GM12878 (cell line): ENCODE measurements around the gene SSR2. TPM values are rescaled to one million over a fixed set of nuclear protein-coding genes. Genes with fewer than 3 reads are reported as not detected.

Experiments used
- ASH2L ChIP-seq: fragments of 300-600, 200-600 bp; sonication (generic); IDR thresholded peaks from 2 replicates; pipeline ENCODE4 v1.6.1; 2017; ENCODE audit warnings: low read depth, mild to moderate bottlenecking, borderline replicate concordance
- CBFB ChIP-seq: IDR thresholded peaks from 2 replicates; pipeline ENCODE4 v1.6.1; 2016; ENCODE audit warnings: antibody characterized with exemption, low read depth
- CBX5 ChIP-seq: sonication (generic); IDR thresholded peaks from 2 replicates; pipeline ENCODE4 v1.6.1; 2016; ENCODE audit warnings: low read depth, moderate library complexity, mild to moderate bottlenecking, inconsistent platforms
- CEBPB ChIP-seq, 2 experiments: fragments of 150-350 bp in 1 of 2; IDR thresholded peaks; 2 replicates each; pipeline ENCODE4 v1.6.1; 2012 to 2014; ENCODE audit warnings: low read depth in 2 of 2, low read length in 2 of 2, borderline replicate concordance in 1 of 2, inconsistent platforms in 1 of 2
- CHD4 ChIP-seq: fragments of 200-600 bp; sonication (generic); IDR thresholded peaks from 2 replicates; pipeline ENCODE4 v1.6.1; 2016; ENCODE audit warnings: mild to moderate bottlenecking
- CREM ChIP-seq: IDR thresholded peaks from 2 replicates; pipeline ENCODE4 v1.6.1; 2014; ENCODE audit warnings: antibody characterized with exemption, low read depth
- FOXK2 ChIP-seq: fragments of 450-650 bp; IDR thresholded peaks from 2 replicates; pipeline ENCODE4 v1.6.1; 2017; ENCODE audit warnings: mild to moderate bottlenecking, moderate library complexity
- GABPA ChIP-seq: IDR thresholded peaks from 2 replicates; pipeline ENCODE4 v1.6.1; 2014; ENCODE audit warnings: antibody characterized with exemption, low read depth, mild to moderate bottlenecking, inconsistent platforms
- HCFC1 ChIP-seq: fragments of 150-350 bp; IDR thresholded peaks from 2 replicates; pipeline ENCODE4 v1.6.1; 2014; ENCODE audit warnings: low read length
- IKZF1 ChIP-seq: fragments of 450-650 bp; conservative IDR thresholded peaks from 2 replicates; pipeline ENCODE4 v1.6.1; 2017; ENCODE audit warnings: antibody characterized with exemption, mild to moderate bottlenecking
- MEF2B ChIP-seq: fragments of 450-650 bp; IDR thresholded peaks from 2 replicates; pipeline ENCODE4 v1.6.1; 2018; ENCODE audit warnings: mild to moderate bottlenecking, moderate library complexity; ENCODE audit not compliant: partially characterized antibody, poor library complexity, severe bottlenecking
- MTA2 ChIP-seq: fragments of 450-650 bp; IDR thresholded peaks from 2 replicates; pipeline ENCODE4 v1.6.1; 2016; ENCODE audit warnings: low read depth, mild to moderate bottlenecking, moderate library complexity
- MTA3 ChIP-seq: IDR thresholded peaks from 2 replicates; pipeline ENCODE4 v1.6.1; 2012; ENCODE audit warnings: low read length, inconsistent platforms, borderline replicate concordance
- NBN ChIP-seq: fragments of 450-650 bp; IDR thresholded peaks from 2 replicates; pipeline ENCODE4 v1.6.1; 2016
- NFIC ChIP-seq: IDR thresholded peaks from 2 replicates; pipeline ENCODE4 v1.6.1; 2012; ENCODE audit warnings: low read depth, mild to moderate bottlenecking, inconsistent platforms, low read length, moderate library complexity
- NFYB ChIP-seq: IDR thresholded peaks from 2 replicates; pipeline ENCODE4 v1.6.1; 2011; ENCODE audit warnings: low read depth, mild to moderate bottlenecking, low read length, improper control_type of control experiment, moderate library complexity; ENCODE audit not compliant: insufficient read depth
- PAX8 ChIP-seq: fragments of 450-650 bp; IDR thresholded peaks from 2 replicates; pipeline ENCODE4 v1.6.1; 2017; ENCODE audit warnings: mild to moderate bottlenecking, moderate library complexity
- PML ChIP-seq: IDR thresholded peaks from 2 replicates; pipeline ENCODE4 v1.6.1; 2012; ENCODE audit warnings: low read length, inconsistent platforms
- POLR2AphosphoS2 ChIP-seq: IDR thresholded peaks from 2 replicates; pipeline ENCODE4 v1.6.1; 2011; ENCODE audit warnings: low read depth, mild to moderate bottlenecking, low read length, improper control_type of control experiment, moderate library complexity
- SMAD5 ChIP-seq: IDR thresholded peaks from 2 replicates; pipeline ENCODE4 v1.6.1; 2016; ENCODE audit warnings: antibody characterized with exemption, low read depth
- TAF1 ChIP-seq: IDR thresholded peaks from 2 replicates; pipeline ENCODE4 v1.6.1; 2011; ENCODE audit warnings: mild to moderate bottlenecking, low read depth, low read length, borderline replicate concordance
- TCF7 ChIP-seq: IDR thresholded peaks from 2 replicates; pipeline ENCODE4 v1.6.1; 2014; ENCODE audit warnings: antibody characterized with exemption, borderline replicate concordance
- YBX1 ChIP-seq: fragments of 450-650 bp; IDR thresholded peaks from 2 replicates; pipeline ENCODE4 v1.6.1; 2016; ENCODE audit warnings: antibody characterized with exemption
- ZBED1 ChIP-seq: IDR thresholded peaks from 2 replicates; pipeline ENCODE4 v1.6.1; 2016; ENCODE audit warnings: borderline replicate concordance
- polyA plus RNA-seq, 11 experiments: library from polyadenylated mRNA; depleted of rRNA in 4 of 11; unstranded in 6 of 11; stranded (reverse) in 5 of 11; fragments of >200 nt; fragmentation: Nextera tagmentation in 4 of 11; fragmentation: Illumina TruSeq in 1 of 11; extraction: Ambion mirVana in 4 of 11; extraction: Trizol in 1 of 11; gene quantifications; 1 replicate in 1 of 11; 2 replicates in 10 of 11; pipeline versions ENCODE4 v1.2.1 to v1.2.3, GENCODE V29; 2011 to 2016; ENCODE audit warnings: inconsistent platforms in 2 of 11, missing spikeins in 2 of 11, low read depth in 1 of 11
- total RNA-seq, 4 experiments: library from RNA; depleted of rRNA in 3 of 4; stranded (reverse); fragments of >200 nt in 3 of 4; fragmentation: Illumina TruSeq in 1 of 4; extraction: Trizol in 1 of 4; gene quantifications; 2 replicates each; pipeline versions ENCODE4 v1.2.1 to v1.2.3, GENCODE V29; 2013 to 2021
- TF ChIP-seq, protein P1 (sequence below): IDR thresholded peaks from 2 replicates; pipeline ENCODE4 v1.6.1; 2012; ENCODE audit warnings: low read length, inconsistent platforms
- TF ChIP-seq, protein P2 (sequence below): IDR thresholded peaks from 2 replicates; pipeline ENCODE4 v1.6.1; 2011; ENCODE audit warnings: mild to moderate bottlenecking, low read depth, low read length, moderate library complexity; ENCODE audit not compliant: insufficient replicate concordance
- TF ChIP-seq, protein P3 (sequence below): fragments of 450-650 bp; IDR thresholded peaks from 2 replicates; pipeline ENCODE4 v1.6.1; 2017; ENCODE audit warnings: mild to moderate bottlenecking, moderate library complexity

Gene SSR2
- total and polyA plus RNA-seq, 10 of the 15 experiments (the other 5 are each of a cell fraction or from before 2014, with no cell fraction given): 207 to 553 (median 315) TPM

DNA sequence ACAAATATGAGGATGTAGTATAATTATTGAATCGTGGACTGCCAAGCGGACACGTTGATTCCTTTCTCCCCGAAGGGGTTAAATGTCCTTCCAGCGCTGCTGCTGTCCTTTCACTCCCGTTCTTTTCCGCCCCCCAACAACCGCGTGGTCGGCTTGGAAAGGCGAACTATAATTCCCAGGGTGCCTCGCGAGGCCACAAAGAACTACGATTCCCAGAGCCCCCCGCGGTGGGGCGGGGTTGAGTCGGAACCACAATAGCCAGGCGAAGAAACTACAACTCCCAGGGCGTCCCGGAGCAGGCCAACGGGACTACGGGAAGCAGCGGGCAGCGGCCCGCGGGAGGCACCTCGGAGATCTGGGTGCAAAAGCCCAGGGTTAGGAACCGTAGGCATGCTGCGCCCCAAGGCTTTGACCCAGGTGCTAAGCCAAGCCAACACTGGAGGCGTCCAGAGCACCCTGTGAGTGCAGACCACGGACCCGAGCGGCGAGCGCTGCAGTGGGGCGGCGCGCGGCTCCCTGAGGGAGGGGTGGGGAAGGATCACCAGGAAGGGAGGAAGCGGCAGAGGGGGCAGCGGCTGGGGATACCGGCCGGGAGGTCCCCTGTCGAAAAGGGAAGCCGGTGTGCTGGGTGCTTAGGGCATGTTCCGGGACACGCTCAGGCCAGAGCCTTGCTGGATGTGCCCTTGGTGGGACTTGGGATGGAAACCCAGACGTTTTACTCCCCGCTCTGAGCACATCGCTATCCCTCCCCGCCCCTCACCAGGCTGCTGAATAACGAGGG is 33.9 kb upstream of the SSR2 start, which contains the start of gene LAMTOR2 (continued):
- peak; percentile 18; the same call in 1 of the 2 replicates for TF ChIP-seq MTA2
- TF ChIP-seq CBFB: peak; percentile 90
- TF ChIP-seq, protein P1, sequence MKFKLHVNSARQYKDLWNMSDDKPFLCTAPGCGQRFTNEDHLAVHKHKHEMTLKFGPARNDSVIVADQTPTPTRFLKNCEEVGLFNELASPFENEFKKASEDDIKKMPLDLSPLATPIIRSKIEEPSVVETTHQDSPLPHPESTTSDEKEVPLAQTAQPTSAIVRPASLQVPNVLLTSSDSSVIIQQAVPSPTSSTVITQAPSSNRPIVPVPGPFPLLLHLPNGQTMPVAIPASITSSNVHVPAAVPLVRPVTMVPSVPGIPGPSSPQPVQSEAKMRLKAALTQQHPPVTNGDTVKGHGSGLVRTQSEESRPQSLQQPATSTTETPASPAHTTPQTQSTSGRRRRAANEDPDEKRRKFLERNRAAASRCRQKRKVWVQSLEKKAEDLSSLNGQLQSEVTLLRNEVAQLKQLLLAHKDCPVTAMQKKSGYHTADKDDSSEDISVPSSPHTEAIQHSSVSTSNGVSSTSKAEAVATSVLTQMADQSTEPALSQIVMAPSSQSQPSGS: no peak
- no peak for TF ChIP-seq YBX1
- peak; percentile 62; the same call in 1 of the 2 replicates for TF ChIP-seq TAF1
- no peak for TF ChIP-seq MEF2B
- 0 out of 2 replicates have a peak, but pooled peaks have one; percentile 34 for TF ChIP-seq ASH2L
- no peak for TF ChIP-seq NFYB
- TF ChIP-seq, protein P2, sequence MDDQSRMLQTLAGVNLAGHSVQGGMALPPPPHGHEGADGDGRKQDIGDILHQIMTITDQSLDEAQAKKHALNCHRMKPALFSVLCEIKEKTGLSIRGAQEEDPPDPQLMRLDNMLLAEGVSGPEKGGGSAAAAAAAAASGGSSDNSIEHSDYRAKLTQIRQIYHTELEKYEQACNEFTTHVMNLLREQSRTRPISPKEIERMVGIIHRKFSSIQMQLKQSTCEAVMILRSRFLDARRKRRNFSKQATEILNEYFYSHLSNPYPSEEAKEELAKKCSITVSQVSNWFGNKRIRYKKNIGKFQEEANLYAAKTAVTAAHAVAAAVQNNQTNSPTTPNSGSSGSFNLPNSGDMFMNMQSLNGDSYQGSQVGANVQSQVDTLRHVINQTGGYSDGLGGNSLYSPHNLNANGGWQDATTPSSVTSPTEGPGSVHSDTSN: no peak
- TF ChIP-seq POLR2AphosphoS2: no peak
- TF ChIP-seq CREM: peak; percentile 96
- TF ChIP-seq MTA3: no peak
- TF ChIP-seq CHD4: no peak
- TF ChIP-seq FOXK2: no peak; the same call in 1 of the 2 replicates
- no peak for TF ChIP-seq TCF7
- TF ChIP-seq CBX5: peak; percentile 50; the same call in 1 of the 2 replicates
- TF ChIP-seq IKZF1: peak; percentile 99
- peak; percentile 78 for TF ChIP-seq PML
- peak; percentile 80 for TF ChIP-seq GABPA
- TF ChIP-seq ZBED1: no peak
- no peak for TF ChIP-seq CEBPB (IDR thresholded peaks at IDR 0.05; ENCODE audit: borderline replicate concordance in 1 of 2, low read depth in 2 of 2, low read length in 2 of 2)
- TF ChIP-seq, protein P3, sequence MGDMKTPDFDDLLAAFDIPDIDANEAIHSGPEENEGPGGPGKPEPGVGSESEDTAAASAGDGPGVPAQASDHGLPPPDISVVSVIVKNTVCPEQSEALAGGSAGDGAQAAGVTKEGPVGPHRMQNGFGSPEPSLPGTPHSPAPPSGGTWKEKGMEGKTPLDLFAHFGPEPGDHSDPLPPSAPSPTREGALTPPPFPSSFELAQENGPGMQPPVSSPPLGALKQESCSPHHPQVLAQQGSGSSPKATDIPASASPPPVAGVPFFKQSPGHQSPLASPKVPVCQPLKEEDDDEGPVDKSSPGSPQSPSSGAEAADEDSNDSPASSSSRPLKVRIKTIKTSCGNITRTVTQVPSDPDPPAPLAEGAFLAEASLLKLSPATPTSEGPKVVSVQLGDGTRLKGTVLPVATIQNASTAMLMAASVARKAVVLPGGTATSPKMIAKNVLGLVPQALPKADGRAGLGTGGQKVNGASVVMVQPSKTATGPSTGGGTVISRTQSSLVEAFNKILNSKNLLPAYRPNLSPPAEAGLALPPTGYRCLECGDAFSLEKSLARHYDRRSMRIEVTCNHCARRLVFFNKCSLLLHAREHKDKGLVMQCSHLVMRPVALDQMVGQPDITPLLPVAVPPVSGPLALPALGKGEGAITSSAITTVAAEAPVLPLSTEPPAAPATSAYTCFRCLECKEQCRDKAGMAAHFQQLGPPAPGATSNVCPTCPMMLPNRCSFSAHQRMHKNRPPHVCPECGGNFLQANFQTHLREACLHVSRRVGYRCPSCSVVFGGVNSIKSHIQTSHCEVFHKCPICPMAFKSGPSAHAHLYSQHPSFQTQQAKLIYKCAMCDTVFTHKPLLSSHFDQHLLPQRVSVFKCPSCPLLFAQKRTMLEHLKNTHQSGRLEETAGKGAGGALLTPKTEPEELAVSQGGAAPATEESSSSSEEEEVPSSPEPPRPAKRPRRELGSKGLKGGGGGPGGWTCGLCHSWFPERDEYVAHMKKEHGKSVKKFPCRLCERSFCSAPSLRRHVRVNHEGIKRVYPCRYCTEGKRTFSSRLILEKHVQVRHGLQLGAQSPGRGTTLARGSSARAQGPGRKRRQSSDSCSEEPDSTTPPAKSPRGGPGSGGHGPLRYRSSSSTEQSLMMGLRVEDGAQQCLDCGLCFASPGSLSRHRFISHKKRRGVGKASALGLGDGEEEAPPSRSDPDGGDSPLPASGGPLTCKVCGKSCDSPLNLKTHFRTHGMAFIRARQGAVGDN: no peak
- peak; percentile 84; the same call in 1 of the 2 replicates for TF ChIP-seq SMAD5
- no peak; the same call in 1 of the 2 replicates for TF ChIP-seq NFIC
- TF ChIP-seq PAX8: no peak
- peak; percentile 99 for TF ChIP-seq HCFC1
- peak; percentile 75 for TF ChIP-seq NBN
